HG03439 (cell line): Measurements from ENCODE around the gene IRS2.

Experiments
- ATAC-seq: cut with Tn5 transposase; IDR thresholded peaks from one replicate; pipeline ENCODE4 v1.9.1; 2021; ENCODE audit warnings: mild to moderate bottlenecking, moderate library complexity; ENCODE audit not compliant: unreplicated experiment

IRS2 gene

GRCh38 chr13:109782823-109783431, 3.5 kb downstream of the IRS2 start:
- no peak for ATAC-seq

- no peak for ATAC-seq
Observed at GRCh38 chr13:109782066-109782822, 4.1 kb downstream of the IRS2 start.

DNA sequence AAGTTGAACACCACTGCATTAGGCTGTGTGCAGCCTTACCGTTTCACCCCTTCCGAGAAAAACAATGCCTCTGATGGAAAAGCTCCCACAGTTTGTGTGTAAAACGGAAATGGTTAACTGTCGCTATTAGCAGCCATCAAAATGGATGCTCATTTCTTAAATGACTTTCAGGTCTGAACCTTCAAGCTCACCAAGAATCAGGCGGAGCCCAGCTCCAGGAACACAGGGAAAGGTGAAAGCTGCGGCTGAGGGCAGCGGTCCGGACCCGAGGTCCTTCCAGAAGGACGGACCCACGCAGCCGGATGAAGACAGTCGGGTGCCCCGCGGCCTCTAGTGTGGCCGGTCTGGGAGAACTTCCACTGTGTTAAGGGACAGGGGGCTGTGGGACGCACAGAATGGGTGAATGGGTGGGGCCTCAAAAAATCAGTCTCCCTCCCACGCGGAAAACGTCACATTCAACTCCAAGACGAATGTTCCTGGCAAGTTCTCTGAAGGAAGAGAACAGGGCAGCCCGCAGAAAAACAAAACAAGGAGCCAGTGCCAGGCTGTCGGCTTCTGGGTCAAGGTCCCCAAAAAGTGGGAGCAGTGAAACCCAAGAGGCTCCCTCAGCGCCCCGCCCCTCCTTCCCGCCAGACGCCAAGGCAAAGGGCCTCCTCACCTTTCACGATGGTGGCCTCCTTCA, 4.9 kb downstream of the IRS2 start:
- no peak for ATAC-seq

DNA sequence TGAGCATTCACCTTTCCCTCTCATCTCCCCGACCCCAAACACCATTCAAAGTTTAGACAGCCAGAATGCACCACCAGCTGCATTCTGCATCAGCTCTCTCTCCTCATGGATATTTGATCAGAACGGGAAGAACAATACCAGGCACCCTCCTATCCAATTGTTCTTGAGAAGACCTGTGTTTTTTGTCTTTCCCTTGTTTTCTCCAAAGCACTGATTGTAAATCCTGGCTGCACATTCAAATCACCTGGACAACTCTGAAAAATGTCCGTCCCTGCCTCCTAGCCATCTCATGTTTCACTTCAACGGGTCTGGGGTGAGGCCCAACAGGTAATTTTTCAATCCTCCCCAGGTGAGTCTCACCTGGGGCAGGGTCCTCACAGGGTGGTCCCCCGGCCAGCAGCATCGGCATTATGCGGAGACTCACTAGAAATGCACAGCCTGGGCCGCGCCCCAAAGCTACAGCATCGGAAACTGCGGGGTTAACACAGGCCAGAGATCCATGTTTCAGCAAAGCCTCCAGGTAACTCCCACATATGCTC, 5.5 kb downstream of the IRS2 start:
- no peak for ATAC-seq

- no peak for ATAC-seq
Observed at GRCh38 chr13:109779876-109780510, 6.4 kb downstream of the IRS2 start.

DNA sequence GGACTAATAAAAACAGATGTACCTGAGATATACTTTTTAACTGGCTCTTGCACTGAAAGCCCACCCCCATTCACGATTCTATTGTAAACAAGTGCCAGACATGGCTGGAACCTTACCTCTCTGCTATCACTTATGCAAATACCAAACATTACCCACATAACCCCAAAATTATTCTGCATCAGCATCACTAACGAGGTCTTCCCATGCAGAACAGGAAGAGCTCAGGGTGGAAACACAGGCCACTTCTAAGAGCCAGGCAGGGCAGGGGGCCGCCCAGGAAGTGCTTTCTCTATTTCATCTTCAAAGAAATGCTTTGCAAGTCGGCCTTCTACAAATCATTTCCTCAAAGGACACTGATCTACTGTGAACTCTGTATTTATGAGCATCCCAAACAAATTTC, 7.3 kb downstream of the IRS2 start:
- no peak for ATAC-seq

DNA sequence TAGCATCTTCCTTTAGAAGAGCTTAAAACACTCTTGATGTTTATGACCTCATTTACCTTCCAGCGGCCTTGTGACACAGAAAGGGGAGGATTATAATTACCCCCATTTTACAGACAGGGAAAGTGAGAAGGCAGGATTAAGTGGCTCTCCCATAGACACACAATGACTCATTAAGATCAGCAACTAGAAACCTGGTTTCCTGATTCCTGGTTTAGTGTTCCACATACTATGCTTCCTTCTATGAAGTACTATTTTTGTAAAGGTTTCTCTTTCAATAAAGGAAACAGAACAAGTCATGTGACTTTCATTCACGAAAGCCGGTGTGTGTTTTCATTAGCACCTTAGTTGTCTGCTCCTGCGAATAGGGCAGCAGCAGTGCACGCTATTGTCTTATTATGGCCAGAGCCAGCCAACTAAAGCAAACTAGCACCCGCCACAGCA, 8.3 kb downstream of the IRS2 start:
- ATAC-seq, result no peak

DNA sequence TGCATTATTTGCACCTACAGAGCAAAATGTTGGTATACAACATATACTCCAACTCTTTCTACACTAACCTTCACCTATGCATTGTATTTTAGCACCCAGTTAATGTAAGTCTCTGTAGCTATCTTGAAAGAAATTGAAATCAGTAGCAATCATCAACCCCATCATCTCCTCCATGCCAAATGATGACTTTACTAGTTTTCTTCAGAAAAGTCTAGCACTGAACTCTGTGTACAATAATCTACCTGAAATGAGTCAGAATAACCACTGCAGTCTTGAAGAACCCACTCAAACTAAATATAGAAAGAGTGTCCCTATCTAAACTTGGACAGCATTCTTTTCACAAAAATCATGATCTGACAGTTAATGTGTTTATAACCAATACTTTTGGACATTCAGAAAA, 9.8 kb downstream of the IRS2 start:
- ATAC-seq, result no peak

DNA sequence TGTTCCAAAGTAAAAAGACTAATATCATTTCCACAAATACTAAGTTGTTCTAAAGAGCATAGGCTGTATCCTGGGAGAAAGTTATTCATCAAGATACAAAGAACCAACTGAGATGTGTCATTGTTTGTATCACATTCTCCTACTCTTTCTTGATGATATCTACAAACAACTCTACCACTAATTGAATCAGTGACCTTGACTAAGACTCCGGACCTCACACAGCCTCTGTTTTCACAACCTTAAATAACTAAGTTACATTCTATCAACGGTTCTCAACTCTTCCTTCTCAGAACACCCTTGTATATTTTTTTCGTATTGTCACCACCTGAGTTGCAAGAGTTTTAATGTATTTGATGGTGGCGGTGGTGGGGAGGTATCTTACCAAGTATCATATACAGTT, 12.6 kb downstream of the IRS2 start:
- no peak for ATAC-seq

DNA sequence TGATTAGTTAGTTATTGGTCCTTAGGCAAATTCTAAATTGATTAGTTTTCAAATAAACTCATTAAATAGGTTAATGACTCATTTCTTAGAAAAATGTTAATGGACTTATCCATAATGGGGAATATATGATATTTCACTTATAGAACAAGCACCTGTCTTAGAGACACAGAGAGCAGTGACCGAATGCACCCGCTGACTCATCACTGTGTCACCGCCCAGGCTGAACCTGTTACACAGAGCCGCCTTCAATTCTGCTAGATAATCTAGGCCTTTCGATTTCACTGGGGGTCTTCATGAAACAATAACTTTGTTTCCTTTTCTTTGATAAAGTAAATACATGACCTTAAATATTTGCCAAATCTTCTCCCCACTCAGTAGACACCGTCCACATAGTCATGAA, 13.1 kb downstream of the IRS2 start:
- ATAC-seq, result no peak

- no peak for ATAC-seq
Observed at GRCh38 chr13:109771926-109772325, 14.5 kb downstream of the IRS2 start.

GRCh38 chr13:109770436-109770835, 15.9 kb downstream of the IRS2 start:
- ATAC-seq, result no peak

DNA sequence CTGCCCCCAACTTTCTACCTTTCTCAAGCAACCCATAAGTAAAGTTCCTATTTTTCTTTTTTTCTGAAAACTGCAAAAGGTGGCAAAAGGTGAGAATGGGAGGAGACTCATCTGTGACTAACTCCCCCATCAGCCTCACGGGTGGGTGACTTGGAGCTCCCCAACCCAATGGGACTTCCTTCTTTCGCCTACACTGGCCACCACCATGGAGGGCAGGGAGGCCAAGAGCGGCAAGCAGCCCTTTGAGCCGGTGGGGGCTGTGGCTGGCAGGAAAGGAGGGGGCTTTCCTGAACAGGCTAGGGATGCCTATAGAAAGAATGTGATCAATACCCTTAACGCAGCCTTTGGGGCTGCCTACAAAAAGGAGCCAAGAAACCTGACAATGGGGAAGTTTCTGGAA, 16.5 kb downstream of the IRS2 start:
- ATAC-seq, result no peak

- ATAC-seq, result no peak
Observed at GRCh38 chr13:109769275-109769674, 17.1 kb downstream of the IRS2 start.

- no peak for ATAC-seq
Observed at GRCh38 chr13:109768616-109769015, 17.8 kb downstream of the IRS2 start.

DNA sequence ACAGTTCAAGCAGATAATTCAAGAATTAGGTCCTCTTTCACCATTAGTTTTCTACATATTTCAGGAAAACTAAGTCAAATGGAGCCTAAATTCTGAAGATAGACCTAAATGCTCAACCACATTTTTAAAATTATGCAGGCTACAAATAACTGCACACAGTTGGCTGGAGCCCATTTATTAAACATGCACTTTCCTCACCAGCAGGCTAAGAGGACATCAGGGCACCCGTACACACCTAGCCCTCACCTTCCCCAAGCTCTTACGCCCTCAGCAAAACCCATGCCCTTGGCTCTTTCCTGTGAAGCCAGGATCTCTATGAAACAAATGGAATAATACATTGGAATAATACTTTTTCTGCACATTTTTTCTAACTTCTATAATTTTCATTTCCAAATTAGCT, 18.2 kb downstream of the IRS2 start:
- no peak for ATAC-seq

DNA sequence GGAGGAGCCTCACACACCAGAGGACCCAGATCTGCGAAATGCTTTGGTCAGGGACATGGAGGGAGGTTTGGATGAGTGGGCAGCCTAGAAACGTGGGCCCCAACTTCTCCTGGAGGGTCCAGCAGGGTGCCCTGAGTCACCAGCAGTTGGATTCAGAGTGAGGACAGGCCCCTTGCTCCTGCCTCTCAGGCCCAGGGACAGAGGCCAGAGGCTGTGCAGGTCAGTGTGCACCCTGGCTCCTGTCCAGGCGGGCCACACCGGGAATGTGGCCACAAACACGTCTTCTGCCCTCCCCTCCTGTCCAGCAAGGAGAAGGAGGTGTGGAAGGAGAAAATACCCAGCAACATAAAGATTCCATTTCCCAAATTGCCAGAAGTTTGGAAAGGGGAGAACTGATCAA, 19.4 kb downstream of the IRS2 start:
- ATAC-seq, result no peak

DNA sequence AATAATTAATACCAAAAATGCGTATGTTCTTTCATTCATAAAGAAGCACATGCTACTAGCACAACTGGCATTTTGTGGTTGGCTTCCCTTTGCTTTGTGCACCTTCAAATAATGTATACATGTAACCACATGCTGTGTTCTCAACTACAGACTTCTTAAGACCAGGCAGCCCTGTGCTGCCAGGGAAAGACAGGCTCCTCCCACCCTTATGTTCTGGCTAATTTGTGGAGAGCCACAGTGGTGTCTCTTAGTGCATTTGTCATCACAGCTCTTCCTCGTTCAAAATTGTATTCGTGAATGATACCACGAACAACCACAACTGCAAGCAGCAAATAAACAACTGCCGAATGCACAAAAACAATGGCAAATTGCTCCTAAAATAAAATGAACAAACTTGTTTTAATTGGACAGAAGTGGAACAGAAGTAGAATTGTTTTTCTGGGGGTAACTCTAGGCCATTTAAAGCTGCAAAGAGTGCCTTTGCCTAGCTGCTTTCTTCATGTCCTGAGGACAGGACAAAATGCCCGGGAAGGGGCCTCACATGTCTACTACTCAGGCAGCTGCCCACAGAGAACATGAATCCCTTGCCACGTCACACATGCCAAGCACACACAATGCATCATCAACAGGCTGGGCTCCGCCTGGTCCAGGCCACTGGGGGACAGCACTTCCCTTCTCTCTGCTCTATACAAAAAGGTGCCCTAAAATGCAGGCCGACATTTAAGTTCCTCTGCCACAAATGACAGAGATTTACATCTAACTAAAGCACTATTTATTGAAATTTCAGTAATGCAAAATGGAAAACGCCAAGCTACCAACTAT, 21.7 kb downstream of the IRS2 start:
- no peak for ATAC-seq

GRCh38 chr13:109764045-109764444, 22.3 kb downstream of the IRS2 start:
- no peak for ATAC-seq

- no peak for ATAC-seq
Observed at GRCh38 chr13:109762791-109763190, 23.6 kb downstream of the IRS2 start.

DNA sequence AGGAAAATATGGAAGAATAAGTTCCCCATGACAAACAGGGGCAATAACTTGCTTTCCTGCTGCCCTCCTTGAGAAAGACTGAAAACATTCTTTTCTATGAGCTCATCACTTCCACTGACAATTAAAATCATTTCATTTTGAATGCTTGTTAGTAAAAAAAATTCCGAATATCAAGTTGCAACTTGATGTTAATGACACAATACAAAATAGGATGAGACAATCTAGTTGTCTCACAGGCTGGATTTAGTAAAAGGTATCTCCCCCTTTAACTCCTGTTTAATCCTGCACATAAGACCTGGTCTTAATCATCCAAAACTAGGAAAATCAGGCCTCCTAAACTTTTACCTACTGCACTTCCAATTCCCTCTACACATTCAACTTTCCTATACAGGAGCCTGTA, 24.7 kb downstream of the IRS2 start:
- no peak for ATAC-seq
